ENCODE results near the gene CTBP1.

The CTBP1 gene

GRCh38 chr4:1223841-1224809, 24.8 kb downstream of the CTBP1 start:
- DNase-seq (ENCODE audit: low read depth, low spot score): no peak

GRCh38 chr4:1222938-1223690, 25.8 kb downstream of the CTBP1 start:
- no peak for DNase-seq (ENCODE audit: low read depth, low spot score)

- DNase-seq (ENCODE audit: low read depth, low spot score): no peak
Observed at GRCh38 chr4:1222036-1222789, 26.7 kb downstream of the CTBP1 start.

DNA sequence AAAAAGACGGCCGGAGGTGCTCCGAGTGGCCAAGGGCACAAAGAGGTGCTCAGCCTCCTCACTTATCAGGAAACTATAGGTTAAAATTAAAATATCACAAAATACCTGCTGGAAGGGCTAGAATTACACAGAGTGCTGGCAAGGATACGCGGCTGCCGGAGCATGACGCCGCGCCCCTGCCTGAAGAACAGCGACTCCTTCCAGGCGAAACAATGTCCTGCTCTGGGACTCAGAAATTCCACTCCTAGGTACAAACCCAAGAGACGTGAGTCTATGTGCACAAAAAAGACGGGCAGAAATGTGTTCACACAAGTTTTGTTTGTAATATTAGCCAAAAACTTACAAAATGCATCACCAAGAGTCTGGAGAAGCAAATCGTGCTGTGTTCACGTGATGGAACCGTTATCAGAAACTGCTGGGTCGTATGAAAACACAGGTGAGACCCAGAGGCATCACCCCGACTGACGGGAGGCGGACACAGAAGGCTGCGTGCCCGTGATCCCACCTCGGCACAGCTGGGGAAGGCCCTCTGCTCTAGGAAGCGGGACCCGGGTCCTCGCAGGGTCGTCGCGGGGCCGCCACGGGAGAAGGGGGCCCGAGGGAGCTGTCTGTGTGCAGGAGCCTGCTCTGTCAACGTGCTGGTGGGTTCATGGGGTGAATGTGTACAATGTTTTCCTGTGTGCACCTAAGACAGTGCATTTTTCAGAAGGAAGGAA, 27.6 kb downstream of the CTBP1 start:
- no peak for DNase-seq (ENCODE audit: low read depth, low spot score)

DNA sequence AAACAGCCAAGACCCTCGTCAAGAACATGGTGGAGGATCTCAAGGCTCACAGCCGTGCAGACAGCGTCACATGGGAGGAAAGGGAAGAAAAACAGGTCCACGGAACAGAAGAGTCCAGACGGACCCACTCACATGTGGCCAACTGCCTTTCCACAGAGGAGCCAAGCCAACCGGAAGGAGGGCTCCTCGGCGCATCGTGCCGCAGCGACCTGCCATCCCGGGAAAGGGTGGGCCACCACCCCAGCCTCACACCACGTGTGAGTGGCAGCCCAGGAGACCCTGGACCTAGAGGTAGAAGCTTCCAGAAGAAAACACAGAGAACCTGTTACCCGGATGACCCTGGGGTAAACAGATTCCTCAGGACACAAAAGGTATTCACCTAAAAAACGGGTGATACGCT, 28.4 kb downstream of the CTBP1 start:
- DNase-seq (ENCODE audit: low read depth, low spot score): no peak

GRCh38 chr4:1219566-1219950, 29.4 kb downstream of the CTBP1 start:
- DNase-seq (ENCODE audit: low read depth, low spot score): no peak

- no peak for DNase-seq (ENCODE audit: low read depth, low spot score)
Observed at GRCh38 chr4:1218634-1219565, 30.0 kb downstream of the CTBP1 start.

- DNase-seq (ENCODE audit: low read depth, low spot score): no peak
Observed at GRCh38 chr4:1217366-1217765, 31.6 kb downstream of the CTBP1 start.

DNA sequence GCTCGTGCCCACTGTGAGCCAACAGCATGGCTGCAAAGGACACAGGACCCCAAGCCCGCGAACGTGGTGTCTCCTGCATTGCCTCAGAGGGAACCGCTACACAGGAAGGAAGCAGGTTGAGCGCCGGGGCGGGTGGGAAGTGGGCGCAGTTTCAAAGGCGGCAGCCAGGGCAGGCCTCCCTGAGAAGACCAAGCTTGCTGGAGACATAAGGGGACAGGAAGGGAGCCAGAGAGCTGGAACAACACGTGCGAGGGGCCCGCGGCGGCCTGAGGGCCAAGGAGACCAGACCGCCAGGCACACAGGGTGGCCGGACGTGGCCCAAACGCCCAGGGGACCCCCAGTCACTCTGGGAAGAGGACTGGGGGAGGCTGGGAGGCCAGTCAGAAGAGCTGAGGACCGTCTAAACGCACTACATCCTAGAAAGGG, 32.0 kb downstream of the CTBP1 start:
- no peak for DNase-seq (ENCODE audit: low read depth, low spot score)

DNA sequence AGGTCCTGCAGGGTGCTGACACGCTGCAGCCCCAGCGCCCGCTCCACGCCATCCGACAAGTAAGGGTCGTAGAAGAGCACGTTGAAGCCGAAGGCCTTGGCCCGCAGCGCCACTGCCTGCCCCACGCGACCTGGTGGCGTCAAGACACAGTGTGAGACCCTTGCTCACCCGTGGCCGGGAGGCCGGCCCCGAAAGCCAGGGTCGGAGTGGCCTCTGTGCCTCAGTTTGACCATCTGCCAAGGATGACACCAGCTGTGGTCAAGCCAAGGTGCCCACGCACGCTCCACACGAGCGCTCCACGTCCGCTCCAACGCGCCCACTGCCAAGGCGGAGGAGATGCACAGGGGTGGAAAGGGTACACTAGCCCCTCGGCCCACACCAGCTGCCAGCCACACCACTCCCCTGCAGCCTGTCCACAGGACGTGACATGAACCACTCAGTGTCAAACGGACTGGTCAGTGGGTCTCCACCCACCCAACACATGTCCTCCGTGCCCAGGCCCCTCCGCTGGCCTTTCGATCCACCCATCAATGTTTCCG, 32.8 kb downstream of the CTBP1 start:
- no peak for DNase-seq (ENCODE audit: low read depth, low spot score)

DNA sequence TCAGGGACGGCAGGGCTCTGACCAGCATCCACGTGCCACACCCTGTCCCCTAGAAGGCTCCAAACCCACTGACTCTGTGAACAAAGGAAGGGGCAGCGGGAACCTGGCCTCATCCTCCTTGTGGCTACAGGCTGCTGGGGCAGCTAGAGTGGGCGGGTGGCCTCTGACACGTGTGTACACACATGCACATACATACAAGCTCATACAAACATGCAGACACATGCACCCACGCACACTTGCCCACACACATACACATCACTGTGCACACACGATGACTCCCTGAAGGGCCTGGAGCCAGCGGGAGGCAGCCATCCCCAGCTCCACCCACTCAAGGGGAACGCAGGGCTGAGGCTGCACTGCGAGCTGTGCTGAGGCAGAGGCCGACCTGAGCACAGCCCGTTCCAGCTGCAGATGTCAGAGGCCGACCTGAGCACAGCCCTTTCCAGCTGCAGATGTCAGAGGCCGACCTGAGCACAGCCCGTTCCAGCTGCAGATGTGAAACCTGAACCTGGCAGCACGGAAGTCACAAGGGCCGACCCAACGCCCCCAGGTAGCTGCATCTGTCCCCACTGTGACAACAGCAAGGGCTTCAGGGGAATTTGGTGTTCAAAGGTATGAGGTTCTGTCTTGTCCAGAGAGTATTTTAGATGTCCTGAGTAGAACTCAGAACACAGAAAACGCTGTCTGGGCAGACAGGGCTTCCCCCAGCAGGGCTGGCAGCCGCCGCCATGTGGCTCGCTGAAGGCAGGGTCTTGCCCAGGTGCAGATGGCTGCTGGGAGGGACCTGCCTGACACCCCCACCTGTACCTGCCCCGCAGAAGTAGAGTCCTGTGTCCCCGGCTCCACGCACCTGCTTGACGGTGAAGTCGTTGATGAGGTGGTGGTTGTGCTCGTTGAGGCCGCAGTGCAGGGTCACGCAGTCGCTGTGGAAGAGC, 33.5 kb downstream of the CTBP1 start:
- DNase-seq (ENCODE audit: low read depth, low spot score): no peak

DNA sequence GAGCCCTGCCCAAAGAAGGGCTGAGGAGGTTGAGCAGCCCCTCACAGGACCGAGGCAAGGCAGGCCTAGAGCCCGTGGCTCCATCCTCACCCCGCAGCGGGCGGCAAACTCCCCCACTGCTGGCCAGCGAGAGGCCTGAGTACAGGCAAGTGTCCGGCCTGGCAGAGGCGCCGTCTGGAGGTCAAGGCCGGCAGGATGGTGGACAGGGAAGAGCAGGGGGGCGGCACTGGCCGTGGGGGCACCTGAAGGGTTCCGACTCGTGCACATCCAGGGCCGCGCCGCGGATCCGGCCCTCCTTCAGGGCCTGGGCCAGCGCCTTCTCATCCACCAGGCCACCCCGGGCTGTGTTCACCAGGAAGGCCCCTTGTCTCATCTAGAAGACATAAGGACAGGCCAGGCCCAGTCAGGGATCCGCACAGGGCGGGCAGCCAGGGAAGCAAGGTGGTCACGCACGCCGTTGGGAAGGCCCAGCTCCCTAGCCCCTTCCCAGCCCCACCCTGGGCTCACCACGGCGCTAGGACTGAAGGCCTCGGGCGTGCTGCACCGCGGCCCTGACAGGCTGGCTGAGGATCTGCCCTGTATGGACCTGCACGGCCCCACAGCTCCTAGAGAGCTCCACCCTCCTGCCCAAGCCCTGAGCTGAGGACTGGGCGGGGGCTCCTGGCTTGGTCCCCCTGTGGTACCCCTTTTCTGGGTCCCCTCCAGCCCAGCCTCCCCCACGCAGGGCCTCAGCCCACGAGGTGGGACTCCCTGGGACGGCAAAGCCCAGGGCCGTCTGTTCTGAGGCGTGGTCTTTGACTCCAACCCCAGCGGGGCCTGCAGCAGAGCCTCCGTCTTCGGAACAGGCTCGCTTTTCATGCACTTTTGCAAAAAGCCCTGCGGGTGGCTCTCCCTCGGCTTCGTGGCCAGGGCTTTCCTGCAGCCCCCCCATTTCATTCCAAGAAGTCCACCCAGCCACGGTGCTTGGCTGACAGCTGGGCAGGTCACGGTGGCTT, 34.5 kb downstream of the CTBP1 start:
- no peak for DNase-seq (ENCODE audit: low read depth, low spot score)

DNA sequence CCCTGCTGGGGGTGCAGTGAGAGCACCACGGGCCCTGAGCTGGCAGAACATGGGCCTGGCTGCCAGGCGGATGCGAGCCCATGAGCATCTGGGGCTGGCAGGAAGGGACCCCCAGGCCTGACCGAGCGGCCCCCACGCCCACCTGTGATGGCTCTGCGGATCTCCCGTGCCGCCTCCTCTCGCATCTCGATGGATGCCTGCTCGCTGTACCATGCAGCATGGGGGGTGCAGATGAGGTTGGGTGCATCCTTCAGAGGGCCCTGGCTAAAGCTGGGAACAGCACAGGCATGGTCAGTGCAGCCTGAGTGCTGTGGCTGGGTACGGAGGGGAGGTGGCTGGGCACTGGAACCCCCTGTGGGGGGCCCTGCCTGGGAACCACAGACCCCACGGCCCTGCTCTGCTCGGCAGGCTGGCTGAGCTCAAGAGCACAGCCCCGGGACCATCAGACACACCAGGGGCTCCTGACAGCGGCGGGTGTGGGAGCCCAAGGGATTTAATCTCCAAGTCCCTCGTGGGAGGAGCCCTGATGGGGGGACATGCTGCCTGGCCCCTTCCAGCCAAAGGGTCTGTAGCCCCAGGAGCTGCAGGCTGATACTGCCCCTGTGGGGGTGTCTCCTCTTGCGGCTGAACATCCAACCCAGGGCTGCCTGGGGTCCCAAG, 35.5 kb downstream of the CTBP1 start:
- no peak for DNase-seq (ENCODE audit: low read depth, low spot score)

- DNase-seq (ENCODE audit: low read depth, low spot score): no peak
Observed at GRCh38 chr4:1212546-1213335, 36.2 kb downstream of the CTBP1 start.

DNA sequence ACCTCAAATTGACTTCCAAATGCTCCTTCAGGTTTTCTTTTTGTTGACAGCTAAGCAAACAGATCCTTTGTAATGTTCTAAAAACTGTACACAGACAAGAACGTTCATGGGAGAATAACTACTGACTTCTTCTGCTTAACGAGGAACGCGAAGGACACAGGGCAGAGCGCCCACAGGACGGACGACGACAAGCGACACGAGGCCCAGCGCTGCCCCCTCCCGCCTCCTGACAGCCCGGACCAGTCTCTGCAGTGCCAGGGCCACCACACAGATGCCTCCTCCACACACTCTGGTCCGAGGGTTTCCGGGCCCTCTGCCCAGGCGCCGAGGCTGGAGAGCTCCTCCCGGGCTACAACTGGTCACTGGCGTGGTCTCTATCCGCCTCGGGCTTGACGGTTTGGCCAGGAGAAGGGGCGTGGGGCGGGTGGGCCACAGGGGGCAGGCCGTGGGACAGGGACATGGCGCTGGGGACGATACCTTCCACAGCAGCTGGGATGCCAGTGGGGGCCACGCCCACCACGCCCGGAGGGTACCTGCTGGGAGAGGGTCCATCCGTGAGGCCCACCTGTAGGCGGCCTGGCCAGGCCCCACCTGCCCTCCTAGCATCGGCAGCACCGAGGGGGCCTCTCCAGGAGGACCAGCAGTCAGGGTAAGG, 36.9 kb downstream of the CTBP1 start:
- peak; percentile 40 for DNase-seq (ENCODE audit: low read depth, low spot score)

DNA sequence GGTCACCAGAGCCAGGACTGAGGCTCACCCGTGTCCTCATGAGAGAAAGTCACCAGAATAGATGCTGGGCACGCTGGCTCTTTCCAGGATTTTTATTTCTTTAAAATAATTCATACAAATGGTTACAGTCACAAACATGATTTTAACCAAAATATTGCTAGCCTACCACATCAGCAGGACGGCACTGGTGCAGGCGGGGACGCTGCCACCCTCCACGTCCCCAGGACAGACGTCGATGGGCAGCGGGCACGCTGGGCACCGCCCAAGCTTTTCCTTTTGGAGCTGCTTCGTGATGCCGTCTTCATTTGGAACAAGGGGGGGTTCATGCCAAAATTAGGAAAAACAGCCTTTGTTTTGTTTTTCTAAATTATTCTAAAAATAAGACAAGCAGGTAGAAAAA, 37.6 kb downstream of the CTBP1 start:
- DNase-seq (ENCODE audit: low read depth, low spot score): no peak
